Activated naive CD4-positive, alpha-beta T cell treated with Interleukin-2 at 50 U/mL for 16 hours (primary cell): ENCODE data around the gene STH.

ENCODE experiments used
- DNase-seq: peaks from one replicate; pipeline ENCODE4 v3.0.0-alpha.2; 2020

STH gene

DNA sequence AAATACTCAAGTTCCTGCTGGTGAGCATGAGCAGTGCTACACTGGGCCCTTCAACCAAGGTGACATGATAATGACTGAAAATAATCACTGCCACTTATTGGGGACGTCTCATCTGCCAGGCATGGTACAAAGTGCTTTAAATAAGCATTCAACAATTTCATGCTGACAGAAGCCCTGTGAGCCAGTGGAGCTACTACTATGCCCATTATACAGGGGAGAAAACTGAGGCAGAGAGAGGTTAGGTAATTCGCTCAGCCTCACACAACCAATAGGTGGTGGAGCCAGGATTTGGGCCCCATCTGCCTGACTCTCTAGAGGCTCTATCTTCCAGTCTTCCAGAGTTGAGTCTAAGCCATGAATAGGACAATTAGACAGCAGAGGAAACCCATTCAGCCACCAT, 30.3 kb upstream of the STH start:
- DNase-seq, result no peak

DNA sequence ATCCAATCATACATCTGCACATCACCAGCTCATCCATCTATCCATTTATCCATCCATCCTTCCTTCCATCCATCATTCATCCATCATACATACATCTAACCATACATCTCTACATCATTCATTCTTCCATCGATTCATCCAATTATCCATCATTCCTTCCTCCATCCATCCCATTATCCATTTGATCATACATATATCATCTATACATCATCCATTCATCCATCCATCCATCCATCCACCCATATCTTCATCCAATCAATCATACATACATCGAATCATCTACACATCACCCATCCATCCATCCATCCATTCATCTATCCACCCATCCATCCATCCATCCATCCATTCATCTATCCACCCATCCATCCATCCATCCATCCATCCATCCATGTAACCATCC, 29.3 kb upstream of the STH start:
- DNase-seq, result no peak

DNA sequence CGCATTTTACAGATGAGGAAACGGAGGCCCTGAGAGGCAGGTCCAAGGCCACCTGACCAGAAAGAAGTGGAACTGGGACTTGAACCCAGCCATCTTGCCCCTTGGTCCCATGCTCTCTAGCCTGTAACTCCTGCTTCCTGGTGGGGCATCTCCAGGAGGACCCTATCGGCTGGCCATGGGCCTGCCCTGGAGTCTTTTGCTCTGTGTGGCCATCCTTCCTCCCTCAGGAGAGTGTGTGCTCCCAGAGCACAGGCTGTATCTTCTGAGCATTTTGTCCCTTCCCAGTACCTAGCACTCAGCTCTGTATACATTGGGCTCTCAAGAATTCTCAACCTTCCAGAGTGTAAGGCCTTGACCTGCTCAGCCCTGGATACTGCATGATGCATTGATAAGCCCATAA, 28.4 kb upstream of the STH start:
- DNase-seq, result no peak

DNA sequence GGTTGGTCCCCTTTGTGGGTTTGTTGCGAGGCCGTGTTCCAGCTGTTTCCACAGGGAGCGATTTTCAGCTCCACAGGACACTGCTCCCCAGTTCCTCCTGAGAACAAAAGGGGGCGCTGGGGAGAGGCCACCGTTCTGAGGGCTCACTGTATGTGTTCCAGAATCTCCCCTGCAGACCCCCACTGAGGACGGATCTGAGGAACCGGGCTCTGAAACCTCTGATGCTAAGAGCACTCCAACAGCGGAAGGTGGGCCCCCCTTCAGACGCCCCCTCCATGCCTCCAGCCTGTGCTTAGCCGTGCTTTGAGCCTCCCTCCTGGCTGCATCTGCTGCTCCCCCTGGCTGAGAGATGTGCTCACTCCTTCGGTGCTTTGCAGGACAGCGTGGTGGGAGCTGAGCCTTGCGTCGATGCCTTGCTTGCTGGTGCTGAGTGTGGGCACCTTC, 27.3 kb upstream of the STH start:
- DNase-seq, result no peak

DNA sequence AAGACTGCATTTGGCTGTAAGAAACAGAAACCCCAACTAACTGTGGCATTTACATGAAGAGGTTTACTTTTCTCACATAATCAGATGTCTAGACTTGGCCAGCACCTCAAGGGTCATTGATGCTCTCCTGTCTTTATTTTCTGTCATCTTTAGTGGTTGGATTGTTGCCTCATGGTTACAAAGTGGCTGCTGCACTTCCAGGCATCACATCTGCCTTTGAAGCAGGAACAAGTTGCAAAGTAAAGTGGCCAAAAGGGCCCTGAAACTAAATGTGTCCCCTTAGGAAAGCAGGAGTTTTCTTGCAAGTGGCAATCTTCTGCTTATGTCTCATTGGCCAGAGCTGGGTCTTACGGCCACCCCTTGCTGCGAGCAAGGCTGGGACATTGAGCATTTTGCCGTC, 26.5 kb upstream of the STH start:
- no peak for DNase-seq

DNA sequence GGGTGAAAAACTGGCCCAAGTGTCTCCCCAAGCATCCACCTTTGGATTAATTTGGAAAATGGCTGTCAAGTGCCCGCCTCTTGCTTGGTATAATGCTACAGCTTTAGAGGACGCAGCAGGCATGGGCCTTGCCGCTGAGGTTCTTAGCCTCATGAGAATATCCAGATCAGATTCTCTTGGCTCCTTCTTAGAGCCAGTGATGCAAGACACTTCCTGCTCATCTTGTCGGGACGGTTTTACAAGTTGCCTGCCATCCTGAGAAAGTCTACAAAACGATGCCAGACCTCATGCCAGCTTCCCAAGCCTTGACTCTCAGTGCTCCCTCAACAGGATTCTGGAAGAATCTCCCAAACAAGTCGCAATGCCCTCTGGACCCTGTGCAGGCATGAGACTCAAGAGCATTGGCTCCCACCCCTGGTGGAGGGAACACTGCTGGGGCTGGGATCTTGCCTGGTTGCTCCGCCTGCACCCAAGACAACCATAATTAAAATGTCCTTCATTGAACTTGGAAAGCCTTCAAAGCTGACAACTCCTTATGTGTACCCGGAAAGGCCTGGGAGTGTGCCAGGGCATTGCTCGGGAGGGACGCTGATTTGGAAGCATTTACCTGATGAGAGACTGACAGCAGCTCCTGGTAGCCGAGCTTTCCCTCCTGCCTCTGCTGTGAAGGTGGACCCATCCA, 25.8 kb upstream of the STH start:
- DNase-seq, result no peak

DNA sequence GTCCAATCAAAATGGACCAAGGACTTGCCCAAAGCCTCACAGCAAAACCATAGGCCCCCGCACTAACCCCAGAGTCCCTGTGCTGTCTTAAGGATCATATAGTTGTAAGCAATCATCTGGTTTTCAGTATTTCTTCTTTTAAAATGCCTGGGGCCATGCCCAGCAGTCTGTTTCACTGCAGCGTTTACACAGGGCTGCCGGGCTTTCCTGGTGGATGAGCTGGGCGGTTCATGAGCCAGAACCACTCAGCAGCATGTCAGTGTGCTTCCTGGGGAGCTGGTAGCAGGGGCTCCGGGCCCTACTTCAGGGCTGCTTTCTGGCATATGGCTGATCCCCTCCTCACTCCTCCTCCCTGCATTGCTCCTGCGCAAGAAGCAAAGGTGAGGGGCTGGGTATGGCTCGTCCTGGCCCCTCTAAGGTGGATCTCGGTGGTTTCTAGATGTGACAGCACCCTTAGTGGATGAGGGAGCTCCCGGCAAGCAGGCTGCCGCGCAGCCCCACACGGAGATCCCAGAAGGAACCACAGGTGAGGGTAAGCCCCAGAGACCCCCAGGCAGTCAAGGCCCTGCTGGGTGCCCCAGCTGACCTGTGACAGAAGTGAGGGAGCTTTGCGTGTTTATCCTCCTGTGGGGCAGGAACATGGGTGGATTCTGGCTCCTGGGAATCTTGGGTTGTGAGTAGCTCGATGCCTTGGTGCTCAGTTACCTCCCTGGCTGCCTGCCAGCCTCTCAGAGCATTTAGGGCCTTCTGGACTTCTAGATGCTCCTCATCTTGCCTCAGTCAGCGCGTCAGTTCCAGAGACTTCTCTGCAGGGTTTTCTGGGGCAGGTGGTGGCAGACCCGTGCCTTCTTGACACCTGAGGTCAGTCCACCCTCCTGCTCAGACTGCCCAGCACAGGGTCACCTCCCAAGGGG, 24.8 kb upstream of the STH start:
- no peak for DNase-seq

DNA sequence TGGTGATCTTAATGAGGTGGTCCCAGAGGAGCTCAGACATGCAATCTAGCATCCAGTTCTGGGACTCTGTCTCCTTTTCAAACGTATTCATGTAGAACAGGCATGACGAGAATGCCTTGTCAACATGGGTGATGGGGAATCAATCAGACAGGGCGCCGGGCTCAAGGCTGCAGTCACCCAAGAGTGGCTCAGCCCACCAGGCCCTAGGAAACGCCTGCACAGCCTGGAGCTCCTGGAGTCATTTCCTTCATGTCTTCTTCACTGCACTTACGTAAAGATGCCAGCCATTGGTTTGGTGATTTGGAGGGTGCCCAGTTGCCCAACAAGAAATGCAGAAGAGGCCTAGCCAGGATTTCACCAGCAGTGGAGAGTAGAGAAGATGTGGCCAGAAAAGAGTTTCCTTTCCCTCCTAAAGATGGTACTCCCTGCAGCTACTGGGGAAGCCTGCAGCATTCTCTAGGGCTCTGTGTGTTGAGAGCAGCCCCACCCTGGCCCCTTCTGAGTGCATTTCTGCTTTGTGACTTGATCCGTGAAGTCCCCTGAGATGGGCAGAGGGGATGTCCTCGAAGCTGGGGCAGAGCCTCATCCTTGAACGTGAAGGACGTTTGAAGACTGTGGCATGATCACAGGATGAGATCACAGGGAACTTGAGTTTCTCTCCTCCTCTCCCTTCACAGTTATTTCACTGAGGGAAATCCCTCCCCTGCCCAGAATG, 24.0 kb upstream of the STH start:
- DNase-seq, result no peak

DNA sequence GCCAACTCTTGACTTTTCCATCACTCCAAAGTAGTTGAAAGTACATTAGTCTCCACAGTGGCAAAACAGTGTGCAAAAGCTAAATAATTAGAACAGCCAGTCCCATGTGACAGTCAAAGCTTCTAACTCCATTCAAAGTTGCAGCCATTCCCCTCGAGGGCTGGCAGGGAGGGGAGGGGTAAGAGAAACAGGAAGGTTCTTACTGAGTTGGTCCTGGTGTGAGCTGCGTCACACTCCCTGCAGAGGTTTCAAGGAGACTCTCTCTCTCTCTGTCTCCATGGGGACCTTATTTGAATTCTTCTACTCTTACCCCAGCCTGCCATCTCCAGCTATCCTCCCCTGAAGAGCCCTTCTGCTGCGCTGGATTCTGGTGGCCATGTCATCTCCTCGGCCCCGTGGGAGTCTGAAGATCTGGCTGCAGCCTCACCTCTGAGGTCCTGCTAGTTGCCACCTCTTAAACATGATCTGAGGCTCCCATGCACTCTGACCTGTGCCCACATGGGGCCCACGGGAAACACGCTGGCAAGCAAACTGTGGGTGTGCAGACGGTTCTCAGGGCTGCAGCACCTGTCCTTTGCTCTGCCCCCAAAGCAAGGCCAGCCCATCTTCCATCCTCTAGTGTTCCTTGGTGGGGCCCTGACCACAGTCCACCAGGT, 23.3 kb upstream of the STH start:
- no peak for DNase-seq

DNA sequence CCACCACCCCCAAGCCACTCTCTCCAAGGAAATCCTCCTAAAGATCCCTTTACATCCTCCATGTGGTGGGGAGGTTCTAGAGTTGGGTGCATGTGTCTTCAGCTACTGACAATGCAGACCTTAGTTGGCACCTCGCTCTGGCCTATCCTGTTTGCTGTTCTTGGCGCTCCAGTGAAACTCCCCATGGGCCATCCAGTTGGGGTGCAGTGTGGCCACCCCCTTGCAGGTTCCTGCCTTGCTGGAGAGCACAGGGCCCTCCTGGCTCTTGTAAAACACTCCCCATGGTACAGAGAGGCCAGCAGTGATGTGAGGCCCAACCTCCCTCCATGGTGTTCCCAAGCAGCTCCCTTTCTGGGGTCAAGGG, 22.7 kb upstream of the STH start:
- DNase-seq, result no peak

DNA sequence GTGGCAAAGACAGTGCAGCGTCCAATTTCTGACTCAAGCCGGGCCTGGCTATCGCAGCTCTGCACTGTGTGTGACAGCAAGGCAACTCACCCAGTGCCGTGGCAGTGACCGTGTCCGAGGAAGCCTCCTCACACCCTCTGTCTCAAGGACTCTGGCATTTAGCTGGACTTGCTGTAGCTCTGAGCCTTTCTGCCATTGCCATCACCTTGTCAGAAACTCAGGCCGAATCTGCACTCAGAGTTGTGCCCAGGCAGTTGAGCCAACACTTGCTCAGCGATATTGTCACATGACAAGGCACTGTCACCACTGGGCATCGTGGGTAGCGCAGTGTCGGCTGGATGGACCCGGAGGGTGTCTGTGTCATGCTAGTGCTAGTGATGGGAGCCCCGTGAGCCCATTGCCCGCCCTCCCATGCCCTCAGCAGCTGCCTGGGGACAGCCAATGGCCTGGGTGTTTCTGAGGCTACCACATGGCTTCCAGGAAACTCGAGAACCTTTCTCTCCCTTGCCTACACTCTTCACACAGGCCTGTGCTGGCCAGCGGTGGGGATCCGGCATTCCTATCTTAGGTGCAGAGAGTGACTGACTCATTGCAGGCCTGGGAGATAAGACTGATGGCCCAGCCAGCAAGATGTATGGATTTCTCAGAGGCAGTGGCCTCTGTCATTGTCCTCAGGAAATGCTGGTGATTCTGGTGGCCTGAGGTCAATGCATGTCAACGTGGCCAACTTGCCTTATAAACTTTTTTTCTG, 22.1 kb upstream of the STH start:
- no peak for DNase-seq

DNA sequence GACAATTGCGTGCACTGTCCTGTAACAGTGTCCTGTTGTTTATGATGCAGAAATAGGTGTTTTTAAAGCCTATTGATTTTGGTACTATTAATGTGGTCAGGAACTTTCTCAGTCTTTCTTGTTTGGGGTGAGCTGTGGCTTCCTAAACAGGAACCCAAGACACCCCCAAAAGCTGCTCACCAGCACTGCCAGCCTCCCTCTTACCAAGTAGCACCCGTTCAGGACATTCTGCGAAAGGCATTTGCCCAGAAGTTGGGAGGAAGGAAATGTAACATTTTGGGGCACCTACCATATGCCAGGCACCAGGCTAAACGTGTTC, 21.6 kb upstream of the STH start:
- no peak for DNase-seq

DNA sequence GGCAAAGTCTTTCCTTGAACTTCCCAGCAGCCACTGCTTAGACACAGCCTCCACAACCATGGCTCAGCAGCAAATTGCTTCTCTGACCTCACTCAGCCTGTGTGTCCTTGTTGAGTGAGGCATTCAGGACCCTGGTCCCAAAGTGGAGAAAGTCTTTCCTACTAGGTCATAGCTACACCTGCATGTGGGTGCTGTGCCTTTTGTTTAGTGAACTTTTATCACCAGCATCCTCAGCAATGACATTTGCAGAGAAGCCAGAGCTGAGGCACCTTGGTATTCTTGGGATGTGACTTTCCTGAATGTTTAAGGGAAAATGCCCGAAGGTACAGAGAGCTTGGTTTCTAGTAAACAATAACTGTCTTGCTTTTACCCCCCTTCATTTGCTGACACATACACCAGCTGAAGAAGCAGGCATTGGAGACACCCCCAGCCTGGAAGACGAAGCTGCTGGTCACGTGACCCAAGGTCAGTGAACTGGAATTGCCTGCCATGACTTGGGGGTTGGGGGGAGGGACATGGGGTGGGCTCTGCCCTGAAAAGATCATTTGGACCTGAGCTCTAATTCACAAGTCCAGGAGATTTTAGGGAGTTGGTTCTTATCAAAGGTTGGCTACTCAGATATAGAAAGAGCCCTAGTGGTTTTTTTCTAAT, 20.9 kb upstream of the STH start:
- DNase-seq, result no peak

DNA sequence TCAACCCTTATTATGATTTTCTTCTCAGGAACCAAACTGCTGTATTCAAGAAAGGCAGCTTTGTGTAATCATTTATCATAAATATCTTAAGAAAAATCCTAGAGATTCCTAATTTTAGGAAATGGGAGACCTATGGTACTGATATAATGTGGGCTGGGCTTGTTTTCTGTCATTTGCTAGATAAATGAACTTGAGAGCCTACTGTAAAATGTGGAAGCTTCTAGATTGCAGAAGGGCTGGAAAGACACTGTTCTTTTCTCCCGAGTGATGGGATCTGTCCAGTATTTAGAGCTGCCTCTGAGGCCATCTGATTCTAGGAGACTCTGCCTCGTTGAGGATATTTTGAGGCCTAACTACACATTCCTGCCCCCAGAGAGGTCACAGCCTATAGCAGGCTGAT, 19.9 kb upstream of the STH start:
- no peak for DNase-seq

DNA sequence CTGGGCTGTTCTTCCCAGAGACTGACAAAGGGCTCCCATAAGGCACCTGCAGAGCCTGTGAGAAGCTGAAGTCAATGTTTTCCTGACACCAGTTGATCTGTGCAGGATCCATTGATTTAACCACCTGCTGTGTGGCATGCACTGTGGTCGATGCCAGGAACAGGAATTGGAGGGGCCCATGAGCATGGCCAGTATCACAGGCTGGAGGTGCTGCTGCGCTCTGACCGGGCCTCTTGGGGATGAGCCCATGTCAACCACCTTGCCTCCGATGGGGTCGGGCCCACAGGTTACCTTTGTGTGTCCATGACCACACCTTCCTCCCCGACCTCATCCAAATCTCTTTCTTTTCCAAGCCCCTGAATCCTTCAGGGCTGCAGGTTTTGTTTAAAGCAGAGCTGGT, 18.2 kb upstream of the STH start:
- no peak for DNase-seq

DNA sequence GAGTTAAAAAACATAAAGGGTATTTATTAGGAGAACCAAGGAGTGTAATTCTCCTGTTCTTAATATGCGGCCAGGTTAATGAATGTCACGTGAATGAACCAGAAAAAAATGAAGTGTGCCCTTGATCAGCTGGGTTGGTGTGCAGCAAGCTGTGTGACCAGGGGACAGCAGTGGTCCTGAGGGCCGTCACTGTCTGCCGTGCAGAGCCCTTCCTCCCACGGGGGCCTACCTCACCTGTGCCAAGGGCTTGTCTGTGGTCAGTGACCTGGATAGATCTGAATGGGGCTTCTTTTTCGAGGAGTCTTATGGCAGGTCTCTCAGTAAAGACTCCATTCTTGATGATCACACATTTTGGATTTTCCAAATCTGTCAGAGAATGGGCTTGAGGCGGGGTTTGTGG, 17.7 kb upstream of the STH start:
- DNase-seq, result no peak

DNA sequence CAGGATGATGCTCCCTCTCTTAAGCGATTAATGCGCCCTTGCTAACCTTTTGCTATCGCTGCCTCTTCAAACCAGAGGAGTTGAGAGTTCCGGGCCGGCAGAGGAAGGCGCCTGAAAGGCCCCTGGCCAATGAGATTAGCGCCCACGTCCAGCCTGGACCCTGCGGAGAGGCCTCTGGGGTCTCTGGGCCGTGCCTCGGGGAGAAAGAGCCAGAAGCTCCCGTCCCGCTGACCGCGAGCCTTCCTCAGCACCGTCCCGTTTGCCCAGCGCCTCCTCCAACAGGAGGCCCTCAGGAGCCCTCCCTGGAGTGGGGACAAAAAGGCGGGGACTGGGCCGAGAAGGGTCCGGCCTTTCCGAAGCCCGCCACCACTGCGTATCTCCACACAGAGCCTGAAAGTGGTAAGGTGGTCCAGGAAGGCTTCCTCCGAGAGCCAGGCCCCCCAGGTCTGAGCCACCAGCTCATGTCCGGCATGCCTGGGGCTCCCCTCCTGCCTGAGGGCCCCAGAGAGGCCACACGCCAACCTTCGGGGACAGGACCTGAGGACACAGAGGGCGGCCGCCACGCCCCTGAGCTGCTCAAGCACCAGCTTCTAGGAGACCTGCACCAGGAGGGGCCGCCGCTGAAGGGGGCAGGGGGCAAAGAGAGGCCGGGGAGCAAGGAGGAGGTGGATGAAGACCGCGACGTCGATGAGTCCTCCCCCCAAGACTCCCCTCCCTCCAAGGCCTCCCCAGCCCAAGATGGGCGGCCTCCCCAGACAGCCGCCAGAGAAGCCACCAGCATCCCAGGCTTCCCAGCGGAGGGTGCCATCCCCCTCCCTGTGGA, 16.0 kb upstream of the STH start:
- no peak for DNase-seq

DNA sequence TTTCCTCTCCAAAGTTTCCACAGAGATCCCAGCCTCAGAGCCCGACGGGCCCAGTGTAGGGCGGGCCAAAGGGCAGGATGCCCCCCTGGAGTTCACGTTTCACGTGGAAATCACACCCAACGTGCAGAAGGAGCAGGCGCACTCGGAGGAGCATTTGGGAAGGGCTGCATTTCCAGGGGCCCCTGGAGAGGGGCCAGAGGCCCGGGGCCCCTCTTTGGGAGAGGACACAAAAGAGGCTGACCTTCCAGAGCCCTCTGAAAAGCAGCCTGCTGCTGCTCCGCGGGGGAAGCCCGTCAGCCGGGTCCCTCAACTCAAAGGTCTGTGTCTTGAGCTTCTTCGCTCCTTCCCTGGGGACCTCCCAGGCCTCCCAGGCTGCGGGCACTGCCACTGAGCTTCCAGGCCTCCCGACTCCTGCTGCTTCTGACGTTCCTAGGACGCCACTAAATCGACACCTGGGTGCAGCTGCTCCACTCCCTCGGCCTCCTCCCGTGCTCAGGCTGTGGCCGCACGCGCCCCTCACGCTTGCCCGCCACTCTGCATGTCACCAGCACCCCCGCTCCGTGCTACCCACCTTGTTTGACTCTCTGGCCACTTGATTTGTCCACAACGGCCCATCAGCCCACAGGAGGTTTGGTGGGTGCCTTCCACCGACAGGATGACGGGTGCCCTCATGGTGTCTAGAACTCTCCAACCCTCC, 15.3 kb upstream of the STH start:
- no peak for DNase-seq

DNA sequence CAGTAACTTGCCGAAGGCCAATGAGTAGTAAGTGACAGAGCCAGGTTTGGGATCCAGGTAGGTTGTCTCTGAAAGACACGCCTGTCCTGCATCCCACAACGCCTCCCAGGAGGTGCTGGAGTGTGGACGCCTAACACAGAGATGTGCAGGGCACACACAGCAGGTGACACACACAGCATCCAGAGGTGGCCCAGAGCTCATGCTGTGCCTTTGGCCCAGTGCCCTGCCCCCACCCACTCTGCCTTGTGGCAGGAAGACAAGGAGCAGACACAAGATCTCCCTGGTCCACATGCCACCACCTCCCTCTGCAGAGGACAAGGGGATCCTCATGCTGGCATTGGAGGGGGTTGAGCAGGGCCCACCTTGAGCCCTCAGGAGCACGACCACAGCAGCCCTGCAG, 14.7 kb upstream of the STH start:
- DNase-seq, result no peak

DNA sequence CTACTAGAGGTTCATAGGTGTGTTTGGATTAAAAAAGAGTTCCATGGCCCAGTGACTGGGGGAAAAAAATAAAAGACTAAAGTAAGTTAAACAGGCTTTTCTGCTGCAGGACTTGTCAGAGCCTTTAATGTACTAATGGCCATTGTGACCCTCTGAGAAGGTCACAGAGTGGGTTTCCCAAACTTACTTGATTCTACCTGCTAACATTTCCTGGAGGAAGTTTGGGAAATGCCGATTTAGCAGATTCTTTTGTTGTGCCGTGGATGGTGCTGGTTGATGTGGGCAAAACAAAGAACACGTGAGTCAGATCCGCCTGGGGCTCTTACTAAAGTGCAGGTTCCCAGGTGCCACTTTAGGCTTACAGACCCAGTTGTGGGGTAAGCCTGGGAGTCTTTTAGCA, 13.6 kb upstream of the STH start:
- DNase-seq, result no peak

DNA sequence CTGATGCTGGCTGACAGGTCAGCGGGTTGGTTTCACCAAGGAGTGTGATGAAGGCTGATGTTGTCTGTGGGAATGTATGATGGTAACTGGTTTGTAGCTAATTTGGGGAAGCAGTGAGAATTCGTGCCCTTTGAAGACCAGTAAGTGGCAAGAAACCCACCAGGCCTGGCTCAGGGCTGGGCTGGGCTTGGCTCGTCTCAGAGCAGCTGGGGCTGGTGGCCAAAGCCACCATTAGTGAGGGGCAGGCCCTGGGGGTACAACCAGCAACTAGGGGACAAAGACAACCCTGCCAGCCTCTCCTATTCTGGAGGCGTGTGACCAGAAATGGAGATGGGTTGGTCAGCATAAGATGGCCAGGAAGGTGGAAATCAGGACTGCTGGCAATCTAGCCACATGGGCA, 13.0 kb upstream of the STH start:
- DNase-seq, result no peak
